Mammary epithelial cell (primary cell): ENCODE data around the gene TBC1D22A.

Source experiments
- EZH2 ChIP-seq: IDR thresholded peaks from 2 replicates; pipeline ENCODE4 v1.6.1; 2012; ENCODE audit warnings: low read length, inconsistent platforms, borderline replicate concordance
- TF ChIP-seq, protein P1 (sequence below), 2 donors: IDR thresholded peaks in 1 of 2; conservative IDR thresholded peaks in 1 of 2; 2 replicates each; pipeline ENCODE4 v1.5.1; 2011 to 2012; ENCODE audit warnings: inconsistent platforms in 2 of 2, low read length in 2 of 2, mild to moderate bottlenecking in 2 of 2, control low read depth in 1 of 2, low read depth in 1 of 2; ENCODE audit not compliant: insufficient read depth in 1 of 2; ENCODE audit errors: extremely low read depth in 1 of 2

DNA sequence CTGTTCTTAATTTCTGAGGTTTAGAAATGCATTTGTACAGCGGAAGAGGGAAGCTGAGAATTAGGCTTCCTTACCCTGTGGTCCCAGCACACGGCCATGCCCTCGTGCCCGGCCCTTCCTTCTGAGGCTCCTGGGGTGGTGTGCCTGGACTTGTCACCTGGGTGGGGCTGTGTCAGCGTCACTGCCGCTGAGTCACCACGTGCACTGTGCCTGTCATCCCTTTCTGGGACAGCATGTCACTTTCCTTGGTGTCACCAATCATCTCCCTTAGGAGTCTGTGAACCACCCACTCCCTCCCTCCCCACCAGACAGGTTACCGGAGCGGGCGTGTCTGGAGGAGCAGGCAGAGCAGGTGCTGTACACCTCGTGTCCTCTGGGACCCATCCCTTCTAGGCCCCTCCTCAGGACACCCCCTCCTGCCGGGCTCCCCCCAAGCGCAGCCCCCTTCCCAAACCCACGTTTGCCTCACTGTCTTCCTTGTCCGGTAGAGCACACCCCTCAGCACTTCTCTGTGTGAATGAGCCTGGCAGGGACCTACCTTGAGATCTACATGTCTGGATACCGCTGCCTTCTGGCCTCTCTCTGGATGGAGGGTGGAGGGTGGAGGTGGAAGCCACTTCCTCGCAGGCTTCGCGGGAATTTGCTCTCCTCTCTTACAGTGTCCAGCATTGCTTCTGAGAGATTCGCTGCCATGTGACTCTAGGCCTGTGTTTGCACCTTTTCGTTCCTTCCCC, 367.6 kb downstream of the TBC1D22A start:
- TF ChIP-seq, protein P1, sequence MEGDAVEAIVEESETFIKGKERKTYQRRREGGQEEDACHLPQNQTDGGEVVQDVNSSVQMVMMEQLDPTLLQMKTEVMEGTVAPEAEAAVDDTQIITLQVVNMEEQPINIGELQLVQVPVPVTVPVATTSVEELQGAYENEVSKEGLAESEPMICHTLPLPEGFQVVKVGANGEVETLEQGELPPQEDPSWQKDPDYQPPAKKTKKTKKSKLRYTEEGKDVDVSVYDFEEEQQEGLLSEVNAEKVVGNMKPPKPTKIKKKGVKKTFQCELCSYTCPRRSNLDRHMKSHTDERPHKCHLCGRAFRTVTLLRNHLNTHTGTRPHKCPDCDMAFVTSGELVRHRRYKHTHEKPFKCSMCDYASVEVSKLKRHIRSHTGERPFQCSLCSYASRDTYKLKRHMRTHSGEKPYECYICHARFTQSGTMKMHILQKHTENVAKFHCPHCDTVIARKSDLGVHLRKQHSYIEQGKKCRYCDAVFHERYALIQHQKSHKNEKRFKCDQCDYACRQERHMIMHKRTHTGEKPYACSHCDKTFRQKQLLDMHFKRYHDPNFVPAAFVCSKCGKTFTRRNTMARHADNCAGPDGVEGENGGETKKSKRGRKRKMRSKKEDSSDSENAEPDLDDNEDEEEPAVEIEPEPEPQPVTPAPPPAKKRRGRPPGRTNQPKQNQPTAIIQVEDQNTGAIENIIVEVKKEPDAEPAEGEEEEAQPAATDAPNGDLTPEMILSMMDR (conservative IDR thresholded peaks at IDR 0.05 in 1 of 2, IDR thresholded peaks at IDR 0.05 in 1 of 2; ENCODE audit: extremely low read depth in 1 of 2, insufficient read depth in 1 of 2, low read depth in 1 of 2, low read length in 2 of 2): no peak
- TF ChIP-seq EZH2: no peak
